ENCODE measurements around the gene CYP2C9.

CYP2C9 gene

GRCh38 chr10:95039281-95039680 lies 100.8 kb downstream of the CYP2C9 start:
- no peak for DNase-seq (ENCODE audit: low spot score)

Measured in hematopoietic multipotent progenitor cell treated with erythropoietin and hydrocortisone succinate and interleukin-3 and kit ligand, for 17 days (in vitro differentiated cells).